Measurements from ENCODE around the gene MYL1. TPM values are rescaled to one million over a fixed set of nuclear protein-coding genes. Genes with fewer than 3 reads are reported as not detected.

The MYL1 gene
- total RNA-seq (not detected), polyA plus RNA-seq (ENCODE audit: insufficient read depth, low read depth, low replicate concordance) (not detected)
- long read RNA-seq, donor 1, partial matches to known transcripts, result 0 of 3 reads
- long read RNA-seq, donor 1, other reads (novel, unspliced or antisense), result 0 of 3 reads
- long read RNA-seq, donor 2, transcript MYL1-202 (7 exons, 1,065 nt), result major isoform, 5 of 8 reads
- long read RNA-seq, donor 2, partial matches to known transcripts, result 0 of 8 reads
- long read RNA-seq, donor 2, other reads (novel, unspliced or antisense), result 0 of 8 reads
- long read RNA-seq, donor 3, partial matches to known transcripts, result 0 of 4 reads
- long read RNA-seq, donor 3, other reads (novel, unspliced or antisense), result 0 of 4 reads
- long read RNA-seq, donor 4, partial matches to known transcripts, result 0 of 1 reads
- long read RNA-seq, donor 4, other reads (novel, unspliced or antisense), result 0 of 1 reads
- long read RNA-seq, donor 5, result 0 reads
- long read RNA-seq, donor 6, partial matches to known transcripts, result 0 of 3 reads
- long read RNA-seq, donor 6, other reads (novel, unspliced or antisense), result 0 of 3 reads
- long read RNA-seq, donor 7, result 0 reads
- long read RNA-seq, donor 8, result 0 reads
- long read RNA-seq, donor 9, result 0 reads
- long read RNA-seq, donor 10, result 0 reads

GRCh38 chr2:210315015-210315788 is at the start of gene MYL1:
MYL1 (minus strand) TSS chr2:210315174; CDS start chr2:210315042, 132 bp downstream.
- no peak within 1 kb of the TSS for H3K9ac ChIP-seq (ENCODE audit: low read length in 3 of 3)
- H3K9me3 ChIP-seq (ENCODE audit: control insufficient read depth in 2 of 3, insufficient read depth in 1 of 3, low read length in 3 of 3), result no peaks in the 10 kb centered on the region
- DNase-seq (peak in 1 of 5 donors; percentile 0), FAIRE-seq (no peak)
- H3K27ac ChIP-seq (ENCODE audit: low read depth in 2 of 2, low read length in 2 of 2), result no peak within 1 kb of the TSS
- no peaks in the 10 kb centered on the region for H3K4me1 ChIP-seq (ENCODE audit: control insufficient read depth in 2 of 3, insufficient read depth in 2 of 3, low read depth in 1 of 3, low read length in 3 of 3)
- TF ChIP-seq CTCF (IDR thresholded peaks at IDR 0.05; ENCODE audit: borderline replicate concordance, extremely low read depth, insufficient read depth), result no peak
- H3K27me3 ChIP-seq (ENCODE audit: control insufficient read depth, insufficient read depth, low read length), result no peaks in the 10 kb centered on the region
- no peak within 1 kb of the TSS for H3K4me3 ChIP-seq (ENCODE audit: low read length in 3 of 3)
- intact Hi-C loops (cut with DNase I), result no loop called here
- H3K36me3 ChIP-seq (ENCODE audit: control insufficient read depth in 2 of 3, insufficient read depth in 3 of 3, low read length in 3 of 3), result no peaks in the 10 kb centered on the region

GRCh38 chr2:210363876-210364275 is 48.9 kb upstream of the MYL1 start:
- DNase-seq (no peak), FAIRE-seq (no peak)
- no peaks in the 10 kb centered on the region for H3K27me3 ChIP-seq (ENCODE audit: control insufficient read depth, insufficient read depth, low read length)
- H3K9ac ChIP-seq (ENCODE audit: low read length in 3 of 3), result no peak overlapping the region
- H3K4me3 ChIP-seq (ENCODE audit: low read length in 3 of 3), result no peak overlapping the region
- TF ChIP-seq CTCF (IDR thresholded peaks at IDR 0.05; ENCODE audit: borderline replicate concordance, extremely low read depth, insufficient read depth), result no peak
- no peaks in the 10 kb centered on the region for H3K9me3 ChIP-seq (ENCODE audit: control insufficient read depth in 2 of 3, insufficient read depth in 1 of 3, low read length in 3 of 3)
- H3K4me1 ChIP-seq (ENCODE audit: control insufficient read depth in 2 of 3, insufficient read depth in 2 of 3, low read depth in 1 of 3, low read length in 3 of 3), result no peaks in the 10 kb centered on the region
- no peak overlapping the region for H3K27ac ChIP-seq (ENCODE audit: low read depth in 2 of 2, low read length in 2 of 2)
- intact Hi-C loops (cut with DNase I), result no loop called here
- H3K36me3 ChIP-seq (ENCODE audit: control insufficient read depth in 2 of 3, insufficient read depth in 3 of 3, low read length in 3 of 3), result no peaks in the 10 kb centered on the region

- DNase-seq (no peak), FAIRE-seq (no peak)
- Histone ChIP-seq H3K9me3 (ENCODE audit: control insufficient read depth in 2 of 3, insufficient read depth in 1 of 3, low read length in 3 of 3) (no peaks in the 10 kb centered on the region), H3K9ac (ENCODE audit: low read length in 3 of 3) (no peak overlapping the region), H3K4me1 (ENCODE audit: control insufficient read depth in 2 of 3, insufficient read depth in 2 of 3, low read depth in 1 of 3, low read length in 3 of 3) (no peaks in the 10 kb centered on the region), H3K27ac (ENCODE audit: low read depth in 2 of 2, low read length in 2 of 2) (no peak overlapping the region), H3K27me3 (ENCODE audit: control insufficient read depth, insufficient read depth, low read length) (no peaks in the 10 kb centered on the region), H3K36me3 (ENCODE audit: control insufficient read depth in 2 of 3, insufficient read depth in 3 of 3, low read length in 3 of 3) (no peaks in the 10 kb centered on the region), H3K4me3 (ENCODE audit: low read length in 3 of 3) (no peak overlapping the region)
- TF ChIP-seq CTCF (IDR thresholded peaks at IDR 0.05; ENCODE audit: borderline replicate concordance, extremely low read depth, insufficient read depth), result no peak
- intact Hi-C loops (cut with DNase I), result no loop called here
Observed at GRCh38 chr2:210363261-210363660, 48.3 kb upstream of the MYL1 start.
